ENCODE measurements around the gene DGKG. TPM values are rescaled to one million over a fixed set of nuclear protein-coding genes. Genes with fewer than 3 reads are reported as not detected.

The DGKG gene
- total RNA-seq, 4 donors from 2014 or later: 1.2 to 13.7 (median 2.1) TPM

DNA sequence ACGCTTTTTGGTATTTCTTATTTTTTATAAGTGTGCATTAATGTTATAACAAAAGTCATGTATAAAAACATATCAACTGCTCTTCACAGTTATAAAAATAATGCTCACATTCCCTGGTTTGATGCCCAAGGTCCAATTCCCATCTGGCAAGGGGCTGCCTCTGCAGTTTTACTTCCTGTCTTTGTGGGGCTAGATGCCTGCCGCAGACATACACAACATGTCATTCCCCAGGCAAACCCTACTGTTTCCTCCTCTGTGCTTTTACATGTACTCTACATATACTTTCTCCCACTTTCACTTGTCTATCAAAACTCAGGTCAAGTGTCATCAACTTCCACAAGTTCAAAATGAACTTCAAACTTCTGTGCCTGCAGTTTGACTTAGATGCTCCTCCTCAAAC lies 192.7 kb downstream of the DGKG start:
- no peak for TF ChIP-seq POLR2A (IDR thresholded peaks at IDR 0.05)
- TF ChIP-seq, protein P1, sequence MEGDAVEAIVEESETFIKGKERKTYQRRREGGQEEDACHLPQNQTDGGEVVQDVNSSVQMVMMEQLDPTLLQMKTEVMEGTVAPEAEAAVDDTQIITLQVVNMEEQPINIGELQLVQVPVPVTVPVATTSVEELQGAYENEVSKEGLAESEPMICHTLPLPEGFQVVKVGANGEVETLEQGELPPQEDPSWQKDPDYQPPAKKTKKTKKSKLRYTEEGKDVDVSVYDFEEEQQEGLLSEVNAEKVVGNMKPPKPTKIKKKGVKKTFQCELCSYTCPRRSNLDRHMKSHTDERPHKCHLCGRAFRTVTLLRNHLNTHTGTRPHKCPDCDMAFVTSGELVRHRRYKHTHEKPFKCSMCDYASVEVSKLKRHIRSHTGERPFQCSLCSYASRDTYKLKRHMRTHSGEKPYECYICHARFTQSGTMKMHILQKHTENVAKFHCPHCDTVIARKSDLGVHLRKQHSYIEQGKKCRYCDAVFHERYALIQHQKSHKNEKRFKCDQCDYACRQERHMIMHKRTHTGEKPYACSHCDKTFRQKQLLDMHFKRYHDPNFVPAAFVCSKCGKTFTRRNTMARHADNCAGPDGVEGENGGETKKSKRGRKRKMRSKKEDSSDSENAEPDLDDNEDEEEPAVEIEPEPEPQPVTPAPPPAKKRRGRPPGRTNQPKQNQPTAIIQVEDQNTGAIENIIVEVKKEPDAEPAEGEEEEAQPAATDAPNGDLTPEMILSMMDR (IDR thresholded peaks at IDR 0.05): no peak
- Histone ChIP-seq H3K27me3 (no peaks in the 10 kb centered on the region), H3K4me1 (peaks cover 0 to 25% (median 12%) of the 10 kb centered on the region in 3 donors), H3K36me3 (no peaks in the 10 kb centered on the region), H3K4me3 (no peak overlapping the region), H3K27ac (no peak overlapping the region), H3K9me3 (no peaks in the 10 kb centered on the region)
- DNase-seq: no peak
- intact Hi-C loops (cut with DNase I): no loop called here
- 82 to 91% methylated on average over 2 of the region's 2 CpGs for WGBS, 2 donors

DNA sequence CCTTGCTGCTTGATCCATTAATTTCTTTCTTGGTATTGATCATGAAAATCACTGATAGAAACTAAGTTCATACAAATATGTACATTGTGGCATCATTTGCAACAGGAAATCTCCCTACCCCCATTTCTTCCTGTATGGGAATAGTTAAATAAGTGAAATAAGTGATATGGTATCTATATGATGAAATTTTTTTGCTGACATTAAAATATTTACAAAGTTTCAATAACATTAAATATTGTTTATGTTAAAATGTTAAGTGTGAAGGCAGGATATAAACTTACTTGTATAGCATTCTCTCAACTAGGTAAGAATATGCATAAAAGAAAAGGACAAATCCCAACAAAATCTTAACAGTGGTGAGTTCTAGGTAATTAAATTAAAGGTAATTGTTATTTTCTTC lies 193.1 kb downstream of the DGKG start:
- TF ChIP-seq, protein P1 (IDR thresholded peaks at IDR 0.05): no peak
- no peak for TF ChIP-seq POLR2A (IDR thresholded peaks at IDR 0.05)
- intact Hi-C loops (cut with DNase I): no loop called here
- Histone ChIP-seq H3K4me1 (peaks cover 0 to 25% (median 12%) of the 10 kb centered on the region in 3 donors), H3K4me3 (no peak overlapping the region), H3K27me3 (no peaks in the 10 kb centered on the region), H3K27ac (no peak overlapping the region), H3K9me3 (no peaks in the 10 kb centered on the region), H3K36me3 (no peaks in the 10 kb centered on the region)
- no peak for DNase-seq

DNA sequence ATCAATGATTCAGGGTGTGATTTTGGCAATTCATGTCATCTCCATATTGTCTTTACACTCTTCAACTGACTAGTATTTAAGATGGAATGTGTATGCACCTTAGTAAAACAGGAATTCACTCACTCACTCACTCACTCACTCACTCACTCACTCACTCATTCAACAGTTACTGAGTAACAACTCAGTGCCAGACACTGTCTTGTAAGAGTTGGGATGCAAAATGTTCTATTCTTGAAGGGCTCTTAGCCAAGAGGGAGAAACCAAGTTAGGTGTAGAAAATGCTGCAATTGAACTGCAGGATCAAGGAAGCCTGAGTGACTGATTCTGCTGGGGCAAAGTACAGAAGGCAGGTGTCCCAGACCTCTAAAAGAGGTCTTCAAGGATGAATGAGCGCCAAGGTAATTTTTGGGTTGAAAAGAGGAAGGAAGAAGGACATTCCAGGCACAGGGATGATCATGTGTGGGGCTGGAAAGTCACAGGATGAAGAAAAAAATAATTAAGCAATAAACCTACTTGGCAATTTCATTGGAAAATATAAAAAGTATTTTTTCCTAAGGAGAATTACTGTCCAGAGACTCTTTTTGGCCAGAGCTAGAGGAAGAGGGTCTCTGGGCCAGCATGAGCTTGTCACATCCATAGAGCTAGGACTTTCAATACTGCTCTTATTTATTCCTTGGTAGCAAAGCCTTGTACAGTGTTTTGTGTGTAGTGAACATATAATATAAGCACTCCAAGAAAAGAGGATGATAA lies 194.2 kb downstream of the DGKG start:
- H3K9me3 ChIP-seq: no peaks in the 10 kb centered on the region
- 88 to 90% methylated on average over 1 of the region's 1 CpG for WGBS, 2 donors
- H3K4me1 ChIP-seq: peaks cover 0 to 25% (median 12%) of the 10 kb centered on the region in 3 donors
- H3K36me3 ChIP-seq: no peaks in the 10 kb centered on the region
- no peak overlapping the region for H3K4me3 ChIP-seq
- intact Hi-C loops (cut with DNase I): no loop called here
- TF ChIP-seq, protein P1 (IDR thresholded peaks at IDR 0.05): no peak
- no peak for TF ChIP-seq POLR2A (IDR thresholded peaks at IDR 0.05)
- DNase-seq: no peak
- H3K27ac ChIP-seq: no peak overlapping the region
- H3K27me3 ChIP-seq: no peaks in the 10 kb centered on the region

DNA sequence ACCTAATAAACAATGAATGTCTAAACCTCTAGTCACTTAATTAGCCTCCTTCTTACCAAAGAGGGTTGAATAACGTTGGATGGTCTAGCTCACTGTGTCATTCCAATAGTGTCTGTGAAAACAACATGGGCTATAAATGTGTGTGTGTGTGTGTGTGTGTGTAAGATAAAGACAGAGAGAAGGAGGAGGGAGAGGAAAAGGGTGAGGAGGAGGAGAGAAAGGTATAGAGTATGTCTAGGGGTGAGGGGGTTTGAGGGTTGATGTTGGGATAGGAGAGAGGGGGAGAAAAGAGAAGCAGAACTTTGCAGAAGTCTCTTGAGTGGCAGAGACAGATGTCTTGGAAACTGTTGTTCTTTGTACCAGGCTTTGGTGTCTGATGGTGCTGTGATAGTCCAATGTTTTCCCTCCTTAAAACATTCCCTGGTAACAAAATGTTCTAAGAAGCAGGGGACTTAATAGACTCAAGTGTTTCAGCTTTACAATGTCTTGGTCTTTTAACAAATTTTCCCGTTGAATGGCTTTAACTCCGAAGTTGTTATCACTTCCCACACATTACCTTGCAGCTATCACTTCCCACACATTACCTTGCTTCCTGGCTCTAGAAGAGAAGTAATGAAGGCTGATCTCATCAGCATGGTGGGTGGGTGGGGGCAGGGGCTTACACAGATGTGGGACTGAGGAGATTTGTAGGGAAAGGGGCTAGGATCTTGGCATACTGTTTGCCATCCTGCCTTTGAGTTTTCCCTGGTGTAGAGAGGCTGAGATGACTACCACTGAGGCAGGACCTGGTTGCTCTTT lies 195.3 kb downstream of the DGKG start:
- Histone ChIP-seq H3K27ac (no peak overlapping the region), H3K36me3 (no peaks in the 10 kb centered on the region), H3K27me3 (no peaks in the 10 kb centered on the region), H3K9me3 (no peaks in the 10 kb centered on the region), H3K4me3 (no peak overlapping the region), H3K4me1 (peaks cover 0 to 19% (median 9%) of the 10 kb centered on the region in 3 donors)
- intact Hi-C loops (cut with DNase I): no loop called here
- 42 to 56% methylated on average over 3 of the region's 3 CpGs for WGBS, 2 donors
- no peak for TF ChIP-seq POLR2A (IDR thresholded peaks at IDR 0.05)
- TF ChIP-seq, protein P1 (IDR thresholded peaks at IDR 0.05): no peak
- no peak for DNase-seq

DNA sequence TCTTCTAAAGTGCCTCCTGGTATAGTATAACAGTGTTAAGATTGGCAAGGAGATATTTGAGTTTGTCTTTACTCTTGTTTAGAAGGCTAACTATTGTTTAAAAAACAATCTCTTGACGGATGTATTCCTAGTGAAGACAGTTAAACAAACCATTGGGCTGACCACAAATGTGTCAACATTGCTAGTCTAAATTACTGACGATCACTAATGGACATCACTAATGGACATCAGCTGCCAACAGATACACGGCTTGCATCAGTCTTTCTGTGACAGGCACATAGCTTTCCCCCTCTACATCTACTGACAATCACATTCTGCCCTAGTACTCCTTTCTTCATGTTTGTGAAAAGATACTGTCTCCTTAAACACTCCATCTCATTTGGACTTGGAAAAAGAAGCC lies 196.0 kb downstream of the DGKG start:
- Histone ChIP-seq H3K4me3 (no peak overlapping the region), H3K36me3 (peaks cover 0 to 4% (median 0%) of the 10 kb centered on the region in 3 donors), H3K4me1 (peaks cover 0 to 13% (median 8%) of the 10 kb centered on the region in 3 donors), H3K27me3 (no peaks in the 10 kb centered on the region), H3K27ac (no peak overlapping the region), H3K9me3 (no peaks in the 10 kb centered on the region)
- no peak for TF ChIP-seq POLR2A (IDR thresholded peaks at IDR 0.05)
- TF ChIP-seq, protein P1 (IDR thresholded peaks at IDR 0.05): no peak
- DNase-seq: no peak
- intact Hi-C loops (cut with DNase I): no loop called here
- 48 to 74% methylated on average over 3 of the region's 3 CpGs for WGBS, 2 donors
